Measurements from ENCODE around the gene FMNL2.
"Not testable (repeated sequence)": the region's sequence is repeated elsewhere in the genome, so short reads cannot be mapped to it uniquely, and the experiment has no call there.

FMNL2 gene

DNA sequence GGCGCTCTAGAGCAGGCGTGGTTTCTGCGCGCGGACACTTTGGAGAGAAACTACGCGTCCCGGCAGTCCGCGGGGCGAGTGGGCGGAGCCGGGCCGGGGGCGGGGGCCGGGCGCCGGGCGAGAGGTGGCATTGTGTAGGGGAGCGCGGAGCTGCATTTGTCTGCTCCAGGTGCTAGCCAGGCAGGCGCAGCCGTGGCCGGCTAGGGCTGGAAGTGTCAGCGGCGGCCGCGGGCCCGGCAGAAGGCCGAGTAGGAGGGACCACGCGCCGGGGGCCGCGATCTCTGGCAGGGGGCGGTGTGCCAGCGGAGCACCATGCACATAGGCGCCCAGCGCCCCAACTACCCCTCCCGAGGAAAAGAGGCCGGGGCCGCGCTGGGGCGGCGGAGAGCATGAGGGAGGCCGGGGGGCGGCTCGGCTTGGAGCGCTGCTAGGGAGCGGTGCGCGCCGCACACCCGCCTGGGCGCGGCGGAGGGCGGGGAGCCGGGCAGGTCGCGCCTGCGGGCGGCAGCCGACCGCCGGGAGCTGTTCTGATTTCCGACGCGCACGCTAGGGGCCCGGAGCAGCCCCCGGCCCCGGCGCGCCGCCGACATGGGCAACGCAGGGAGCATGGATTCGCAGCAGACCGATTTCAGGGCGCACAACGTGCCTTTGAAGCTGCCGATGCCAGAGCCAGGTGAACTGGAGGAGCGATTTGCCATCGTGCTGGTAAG is at the start of gene FMNL2:
FMNL2 (plus strand) TSS at position 159 of the 710 bp plus-strand sequence.
- peak; percentile 72 to 84 for DNase-seq

DNA sequence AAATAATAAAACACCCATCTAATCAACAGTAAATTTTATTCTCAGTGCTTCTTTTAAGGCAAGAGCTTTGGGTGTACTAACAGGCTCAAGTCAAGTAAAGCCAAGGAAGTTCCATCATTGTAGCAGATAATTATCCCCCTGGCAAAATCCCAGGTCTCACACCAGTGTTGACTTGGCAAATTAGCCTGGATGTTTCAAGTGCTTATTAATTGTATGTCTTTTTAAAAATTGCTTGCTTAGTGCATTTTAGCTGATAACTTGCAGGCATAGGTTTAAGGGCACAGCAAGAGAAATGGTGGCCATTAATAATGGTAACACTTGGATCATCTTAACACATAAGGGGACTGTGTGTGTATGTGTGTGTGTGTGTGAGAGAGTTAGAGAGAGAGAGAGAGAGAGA is 42.0 kb upstream of the FMNL2 start:
- DNase-seq = no peak

DNA sequence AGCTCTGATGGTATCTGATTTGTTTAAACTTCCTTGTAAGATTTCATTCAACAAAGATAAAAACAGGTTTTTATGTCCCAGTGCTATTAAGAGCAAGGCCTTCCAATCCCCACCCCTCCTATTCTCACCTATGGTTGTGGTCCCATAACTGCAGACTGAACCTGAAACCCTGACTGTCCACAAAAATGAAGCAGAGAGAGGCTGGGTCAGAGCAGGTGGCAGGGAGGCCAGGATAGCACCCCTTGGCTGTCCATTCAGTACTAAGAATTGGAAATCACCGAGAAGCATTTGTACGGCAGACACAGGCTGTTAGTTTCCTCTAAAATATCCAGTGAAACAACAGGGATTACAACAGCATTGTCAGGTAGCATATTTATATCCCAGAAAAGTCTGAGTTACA is 37.3 kb upstream of the FMNL2 start:
- DNase-seq = no peak

DNA sequence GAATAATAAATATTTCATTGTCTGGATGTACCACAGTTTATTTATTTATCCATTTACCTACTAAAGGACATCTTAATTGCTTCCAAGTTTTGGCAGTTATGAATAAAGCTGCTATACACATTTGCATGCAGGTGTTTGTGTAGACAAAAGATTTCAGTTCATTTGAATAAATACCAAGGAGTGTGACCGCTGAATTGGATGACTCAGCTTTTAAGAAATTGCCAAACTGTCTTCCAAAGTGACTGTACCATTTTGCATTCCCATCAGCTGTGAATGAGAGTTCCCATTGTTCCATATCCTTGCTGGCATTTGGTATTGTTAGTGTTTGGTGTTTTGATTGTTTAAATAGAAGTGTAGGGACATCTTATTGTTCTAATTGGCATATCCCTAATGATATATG is 36.2 kb upstream of the FMNL2 start:
- peak in 1 of 2 experiments; percentile 6 for DNase-seq

DNA sequence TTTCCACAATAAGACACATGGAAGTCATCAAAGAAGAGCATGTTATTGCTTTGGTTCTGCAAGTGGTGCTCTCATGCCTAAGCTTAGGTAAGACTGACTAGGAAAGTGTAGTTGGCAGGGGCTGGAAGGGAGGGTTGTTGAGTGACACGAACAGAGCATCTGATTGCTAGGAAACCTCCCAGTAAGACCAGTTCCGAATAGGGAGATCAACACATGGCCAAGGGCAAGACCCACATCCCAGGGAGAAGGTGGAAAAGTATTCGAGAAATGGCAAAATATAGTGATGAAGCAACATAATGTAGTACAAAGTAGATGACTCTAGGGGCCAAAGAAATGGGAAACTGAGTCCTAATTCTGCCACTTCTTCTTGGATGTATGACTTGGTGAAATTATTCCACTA is 33.8 kb upstream of the FMNL2 start:
- DNase-seq = no peak

DNA sequence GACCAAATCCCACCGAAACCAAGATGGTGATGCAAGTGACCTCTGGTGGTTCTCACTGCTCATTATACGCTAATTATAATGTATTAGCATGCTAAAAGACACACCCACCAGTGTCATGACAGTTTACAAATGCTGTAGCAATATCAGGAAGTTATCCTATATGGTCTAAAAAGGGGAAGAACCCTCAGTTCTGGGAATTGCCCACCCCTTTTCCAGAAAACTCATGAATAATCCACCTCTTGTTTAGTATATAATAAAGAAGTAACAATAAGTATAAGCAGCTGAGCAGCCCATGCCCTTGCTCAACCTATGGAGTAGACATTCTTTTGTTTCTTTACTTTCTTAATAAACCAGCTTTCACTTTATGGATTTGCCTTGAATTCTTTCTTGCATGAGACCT is 31.0 kb upstream of the FMNL2 start:
- DNase-seq = no peak

DNA sequence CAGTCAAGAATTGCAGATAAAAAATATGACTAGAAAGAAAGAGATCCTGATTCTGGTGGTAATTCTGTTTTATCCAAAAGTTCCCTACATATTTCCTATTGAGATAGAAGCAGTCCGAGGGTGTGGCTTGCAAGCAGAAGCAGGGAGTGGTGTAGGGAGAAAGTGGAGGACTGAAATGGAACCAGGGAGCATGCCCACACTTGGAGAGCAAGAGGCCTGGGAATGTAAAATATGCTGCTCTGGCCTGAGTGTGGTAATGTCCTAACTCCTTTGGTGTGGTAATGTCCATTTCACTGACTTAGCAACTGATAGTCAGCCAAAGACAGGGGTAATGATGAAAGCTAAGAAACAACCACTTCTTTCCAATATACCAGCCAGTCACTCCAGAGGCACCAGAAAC is 30.1 kb upstream of the FMNL2 start:
- DNase-seq = no peak

DNA sequence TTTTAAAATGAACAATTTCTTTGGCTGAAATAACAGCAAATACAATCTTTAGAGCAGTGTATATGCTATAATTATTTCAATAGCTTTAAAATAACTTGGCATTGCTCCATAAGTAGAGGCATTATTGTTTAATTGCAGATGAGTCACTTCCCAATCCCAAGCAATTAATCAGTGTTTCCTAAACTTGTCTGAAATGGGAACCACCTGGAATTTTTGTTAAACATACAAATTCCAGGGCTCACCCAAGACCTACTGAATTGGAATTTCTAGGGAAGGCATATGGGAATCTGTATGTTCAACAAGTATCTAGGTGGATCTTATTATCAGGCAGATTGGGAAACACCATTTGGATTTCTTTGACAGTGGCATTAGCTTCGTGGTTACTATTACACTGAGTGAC is 27.1 kb upstream of the FMNL2 start:
- DNase-seq = no peak

DNA sequence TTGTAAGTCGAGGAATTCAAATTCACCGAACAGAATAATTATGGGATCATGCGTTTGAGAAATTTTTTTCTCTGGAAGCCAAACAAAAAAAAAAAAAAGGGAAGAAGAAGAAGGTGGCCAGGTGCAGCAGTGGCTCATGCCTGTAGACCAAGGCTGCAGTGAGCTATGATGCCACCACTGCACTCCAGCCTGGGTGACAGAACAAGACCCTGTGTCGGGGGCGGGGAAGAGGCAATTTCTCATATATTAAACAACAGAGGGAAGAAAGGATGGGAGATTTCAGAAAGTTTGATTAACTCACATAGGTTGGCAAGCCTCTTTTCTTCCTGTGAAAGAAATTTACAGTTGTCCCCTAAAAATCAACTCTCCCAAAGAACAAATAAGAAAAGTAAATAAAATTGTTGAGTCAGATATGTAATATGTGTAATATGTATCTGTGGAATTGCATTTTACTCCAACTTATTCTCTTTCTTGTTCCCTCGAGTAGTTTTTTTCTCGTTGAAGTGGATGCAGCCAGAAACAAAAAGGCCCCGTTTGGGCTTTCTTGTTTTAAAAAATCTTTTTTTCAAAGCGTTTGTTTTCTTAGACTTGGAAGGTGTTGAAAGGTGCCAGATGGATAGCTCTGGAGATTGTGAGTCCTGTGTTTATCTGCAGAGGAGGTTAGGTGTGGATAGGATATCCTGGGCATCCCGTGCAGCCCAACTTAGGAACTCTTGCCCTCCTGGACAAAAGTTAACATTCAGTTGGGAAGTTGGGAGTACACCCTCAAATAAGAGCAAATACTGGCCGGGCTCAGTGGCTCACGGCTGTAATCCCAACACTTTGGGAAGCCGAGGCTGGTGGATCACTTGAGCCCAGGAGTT is 25.4 kb upstream of the FMNL2 start:
- no peak for DNase-seq

DNA sequence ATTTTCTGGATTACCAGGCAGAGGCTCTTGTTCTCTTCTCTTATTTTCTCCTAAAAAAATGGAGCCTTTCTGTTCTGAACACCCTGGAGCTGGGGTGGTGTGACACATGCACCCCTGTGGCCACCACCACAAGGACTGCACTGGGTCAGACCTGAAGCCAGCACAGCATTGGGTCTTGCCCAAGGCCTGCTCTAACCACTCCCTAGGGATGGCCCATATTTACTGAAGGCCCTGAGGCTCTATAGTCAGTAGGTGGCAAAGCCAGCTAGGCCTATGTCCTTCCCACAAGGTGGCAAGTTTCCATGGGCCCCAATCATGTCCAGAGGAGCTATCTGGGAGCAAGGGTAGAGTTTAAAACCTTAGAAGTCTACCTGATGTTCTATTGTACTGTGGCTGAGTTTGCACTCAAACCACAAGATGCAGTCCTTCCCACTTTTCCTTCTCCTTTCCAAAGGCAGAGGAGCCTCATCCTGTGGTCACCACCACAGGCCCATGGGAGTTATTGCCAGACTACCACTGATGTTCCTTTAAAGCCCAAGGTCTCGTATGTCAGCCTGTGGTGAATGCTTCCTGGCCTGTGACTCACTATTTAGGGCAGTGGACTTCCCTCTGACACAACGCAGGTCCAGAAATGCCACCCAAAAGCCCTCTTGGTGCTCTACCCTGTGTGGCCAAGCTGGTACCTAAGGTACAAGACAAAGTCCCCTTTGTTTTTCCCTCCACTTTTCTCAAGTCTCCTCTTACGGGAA is 15.0 kb upstream of the FMNL2 start:
- DNase-seq = no peak

DNA sequence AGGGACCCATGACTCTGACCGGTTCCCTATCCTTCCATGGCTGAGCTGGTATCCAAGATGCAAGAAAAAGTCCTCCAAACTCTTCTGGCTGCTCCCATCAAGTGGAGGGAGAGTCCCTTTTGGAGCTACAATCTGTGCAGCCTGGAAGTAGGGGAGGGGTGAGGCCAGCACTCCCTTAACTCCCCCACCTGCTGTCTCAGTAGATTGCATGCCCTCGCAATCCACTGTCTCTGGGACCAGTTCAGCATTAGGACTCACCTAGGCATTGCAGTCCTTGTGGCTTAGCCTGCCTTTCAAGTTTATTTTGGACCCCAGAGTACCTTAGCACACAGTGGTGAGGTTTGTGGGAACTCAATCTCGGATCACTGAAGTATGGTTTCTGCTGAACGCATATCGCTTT is 14.2 kb upstream of the FMNL2 start:
- DNase-seq = no peak

DNA sequence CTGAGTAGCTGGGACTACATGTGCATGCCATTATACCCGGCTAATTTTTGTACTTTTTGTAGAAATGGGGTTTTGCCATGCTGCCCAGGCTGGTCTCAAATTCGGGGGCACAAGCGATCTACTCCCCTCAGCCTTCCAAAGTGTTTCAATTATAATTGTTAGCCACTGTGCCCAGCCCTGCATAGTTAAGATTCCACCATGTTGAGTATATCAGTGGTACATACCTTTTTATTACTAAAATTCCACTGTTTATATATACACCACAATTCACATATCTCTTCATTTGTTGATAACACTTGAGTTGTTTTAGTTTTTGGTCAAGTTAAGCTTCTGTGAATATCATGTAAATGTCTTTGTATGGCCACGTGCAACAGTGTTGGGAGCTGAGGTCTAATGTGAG is 12.8 kb upstream of the FMNL2 start:
- no peak for DNase-seq

DNA sequence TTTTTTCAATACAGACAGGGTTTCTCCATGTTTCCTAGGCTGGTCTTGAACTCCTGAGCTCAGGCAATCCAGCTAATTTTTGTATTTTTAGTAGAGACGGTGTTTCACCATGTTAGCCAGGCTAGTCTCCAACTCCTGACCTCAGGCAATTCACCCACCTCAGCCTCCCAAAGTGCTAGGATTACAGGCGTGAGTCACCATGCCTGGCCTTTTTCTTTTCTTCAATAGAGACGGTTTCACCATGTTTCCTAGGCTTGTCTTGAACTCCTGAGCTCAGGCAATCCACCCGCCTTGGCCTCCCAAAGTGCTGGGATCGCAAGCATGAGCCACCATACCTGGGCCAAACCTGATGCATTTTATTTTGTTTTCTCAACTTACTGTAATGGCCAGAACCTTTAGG is 9.8 kb upstream of the FMNL2 start:
- not testable (repeated sequence) for DNase-seq

DNA sequence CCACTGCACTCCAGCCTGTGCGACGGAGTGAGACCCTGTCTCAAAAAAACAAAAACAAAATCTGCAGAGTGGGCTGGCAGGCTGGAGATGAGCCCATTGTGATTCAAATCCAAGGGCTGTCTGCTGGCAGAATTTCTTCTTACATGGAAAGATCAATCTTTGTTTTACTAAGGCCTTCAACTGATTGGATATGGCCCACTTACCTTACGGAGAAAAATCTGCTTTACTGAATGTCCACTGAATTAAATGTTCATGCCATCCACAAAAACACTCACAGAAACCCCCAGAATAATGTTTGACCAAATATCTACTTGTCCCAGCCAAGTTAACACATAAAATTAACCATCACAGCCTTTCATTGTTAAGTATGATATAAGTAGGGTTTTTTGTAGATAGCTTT is 8.3 kb upstream of the FMNL2 start:
- DNase-seq = no peak

DNA sequence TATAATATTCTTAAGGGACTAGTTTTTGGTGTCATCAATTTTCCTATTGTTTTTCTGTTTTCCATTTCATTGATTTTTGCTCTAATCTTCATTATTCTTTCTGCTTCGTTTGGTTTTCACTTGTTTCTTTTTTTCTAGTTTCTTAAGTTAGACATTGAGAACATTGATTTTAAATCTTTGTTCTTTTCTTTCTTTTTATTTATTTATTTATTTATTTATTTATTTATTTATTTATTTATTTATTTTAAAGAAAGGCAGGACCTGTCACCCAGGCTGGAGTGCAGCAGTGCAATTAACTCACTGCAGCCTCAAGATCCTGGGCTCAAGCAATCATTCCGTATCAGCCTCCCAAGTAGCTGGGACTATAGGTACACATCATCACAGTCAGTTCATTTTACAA is 7.0 kb upstream of the FMNL2 start:
- no peak for DNase-seq

DNA sequence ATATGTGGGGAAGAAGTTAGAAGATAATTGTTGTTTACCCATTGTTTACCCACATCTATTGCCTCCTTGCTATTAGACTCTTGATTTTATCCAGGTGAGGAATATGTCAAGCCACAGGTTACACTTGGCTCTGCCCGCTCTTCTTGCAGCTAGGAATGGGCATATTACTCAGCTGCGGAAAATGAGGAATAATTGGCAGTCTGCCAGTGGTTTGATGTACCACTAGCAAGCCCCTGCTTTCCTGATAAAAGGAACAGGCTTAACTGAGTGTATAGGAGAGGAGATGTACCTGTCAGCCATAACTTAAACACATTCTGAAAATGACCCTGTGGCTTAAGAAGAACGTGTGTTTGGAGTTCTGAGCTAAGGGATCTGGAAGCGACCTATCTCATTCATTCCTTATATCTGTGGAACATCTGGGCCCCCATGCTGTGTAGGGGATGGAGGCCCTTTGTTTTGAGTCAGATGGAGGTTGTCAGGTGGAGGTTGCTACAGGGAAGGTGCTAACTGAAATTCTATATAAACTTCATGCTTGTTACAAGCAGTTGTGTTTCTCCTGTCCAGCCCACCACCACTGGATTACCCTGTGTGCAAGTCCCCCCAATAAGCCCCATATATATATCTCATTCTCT is 4.6 kb upstream of the FMNL2 start:
- no peak for DNase-seq

DNA sequence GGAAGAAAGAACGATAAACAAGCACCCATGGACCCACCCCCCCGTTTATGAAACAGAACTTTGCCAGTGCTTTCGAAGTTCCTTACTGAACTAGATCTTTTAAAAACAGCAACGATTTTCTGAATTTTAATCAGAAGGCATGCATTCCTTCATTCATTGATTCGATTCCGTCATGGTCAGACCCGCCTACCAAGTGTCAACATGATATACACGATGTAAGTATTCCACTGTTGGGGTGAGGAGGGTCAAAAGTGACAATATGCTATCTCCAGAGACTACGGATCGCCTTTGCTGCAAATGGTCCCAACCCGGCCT is 316 bp upstream of the FMNL2 start:
- DNase-seq = no peak

DNA sequence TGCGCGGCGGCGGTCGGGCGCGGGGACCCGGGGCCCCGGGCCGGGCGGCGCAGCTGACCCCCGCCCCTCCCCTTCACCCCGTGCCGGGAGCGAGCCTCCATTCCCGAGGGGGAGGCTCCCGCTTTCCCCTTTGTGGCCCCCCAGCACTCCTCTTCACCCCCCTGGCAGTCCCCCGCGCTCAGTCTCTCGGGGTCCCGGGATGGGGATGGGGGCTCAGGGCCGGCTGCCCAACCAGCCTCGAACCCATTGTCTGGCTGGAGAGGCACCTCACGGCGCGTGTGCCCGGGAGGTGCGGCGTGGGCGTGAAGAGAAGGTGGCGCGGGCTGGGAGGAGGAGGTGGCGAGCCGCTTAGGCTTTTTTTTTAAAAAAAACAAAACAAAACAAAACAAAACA is 748 bp downstream of the FMNL2 start:
- DNase-seq = no peak

DNA sequence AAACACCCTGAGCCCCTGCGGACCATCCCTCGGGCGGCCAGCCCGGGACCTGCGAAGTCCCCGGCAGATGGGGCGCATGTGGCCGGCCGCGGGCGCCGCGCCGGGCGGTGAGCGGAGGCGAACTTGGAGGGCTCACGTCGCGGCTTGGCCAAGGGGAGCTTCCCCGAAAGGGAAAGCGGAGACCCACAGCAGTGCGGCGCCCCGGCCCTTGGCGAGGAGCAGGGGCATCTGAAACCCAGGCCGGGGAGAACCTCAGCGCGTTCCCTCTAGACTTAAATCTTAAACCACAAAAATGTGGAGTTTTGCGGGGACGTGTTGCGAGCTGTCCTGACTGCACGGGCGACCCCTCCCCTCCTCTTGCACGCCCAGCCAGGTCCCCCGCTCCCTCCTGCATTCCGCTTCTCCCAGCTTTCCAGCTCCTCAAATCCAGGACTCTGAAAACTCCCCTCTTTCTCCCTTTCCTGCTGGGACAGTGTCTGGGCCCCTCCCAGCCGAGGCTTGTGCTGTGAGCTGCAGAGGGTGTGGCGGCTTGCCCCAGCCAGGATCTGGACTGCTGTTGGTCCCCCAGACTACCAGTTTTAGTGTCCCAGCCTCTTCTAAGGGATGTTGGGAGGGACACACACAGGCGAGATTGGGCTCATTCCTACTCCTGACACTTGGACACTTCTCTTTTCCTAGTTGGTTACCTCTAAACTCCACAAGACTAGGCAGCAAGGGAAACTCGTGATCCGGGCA is 1.3 kb downstream of the FMNL2 start:
- DNase-seq = peak; percentile 12 to 13

DNA sequence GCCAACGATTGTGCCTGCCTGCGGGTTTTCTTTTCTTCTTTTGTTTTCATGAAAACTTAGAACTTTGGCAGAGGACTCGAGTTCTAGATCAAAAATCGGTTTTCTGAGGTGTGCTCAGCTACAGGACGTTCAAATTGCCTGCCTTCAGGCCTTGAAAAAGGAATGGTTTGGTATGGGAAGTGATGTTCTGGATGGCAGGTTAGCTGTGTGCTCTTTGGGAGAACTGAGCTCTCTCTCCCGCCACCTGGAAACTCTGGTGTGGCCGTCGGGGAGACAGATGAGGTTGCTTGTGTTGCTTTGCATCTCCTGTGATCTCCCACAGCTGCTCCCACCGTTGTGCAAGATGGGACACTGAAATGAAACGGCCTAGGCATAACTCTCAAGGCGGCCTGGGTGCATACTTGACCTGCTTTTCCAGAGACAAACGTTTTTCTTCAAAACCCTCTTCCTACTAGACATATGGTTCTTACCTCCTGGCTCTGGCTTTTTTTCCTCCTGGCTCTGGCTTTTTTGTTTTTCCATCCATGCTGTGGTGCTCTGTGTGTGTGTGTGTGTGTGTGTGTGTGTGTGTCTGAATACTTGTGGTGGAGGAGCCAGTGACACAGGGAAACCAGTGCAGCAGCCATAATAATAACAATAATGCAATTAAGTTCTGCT is 2.0 kb downstream of the FMNL2 start:
- DNase-seq = no peak

DNA sequence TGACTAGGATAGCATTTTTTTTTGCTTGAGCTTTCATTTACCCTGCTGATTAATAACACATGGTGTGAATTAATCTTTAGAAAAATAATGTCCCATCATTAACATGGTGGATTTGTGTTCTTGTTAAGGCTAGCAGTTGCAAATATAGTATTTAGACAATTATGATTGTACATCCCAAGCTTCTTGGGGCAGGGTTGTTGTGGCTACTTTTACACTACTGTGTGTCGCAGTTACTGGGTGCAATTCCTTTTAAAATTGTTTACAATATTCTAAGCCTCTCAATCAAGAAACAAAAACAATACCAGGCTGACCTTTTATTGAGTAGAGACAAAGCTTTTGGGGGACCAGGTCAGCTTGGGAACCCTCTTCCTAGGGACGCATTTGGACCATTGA is 2.5 kb downstream of the FMNL2 start:
- no peak for DNase-seq
